Measurements from ENCODE around the gene ATRX.
"Not testable (repeated sequence)": the region's sequence is repeated elsewhere in the genome, so short reads cannot be mapped to it uniquely, and the experiment has no call there.

Gene ATRX

DNA sequence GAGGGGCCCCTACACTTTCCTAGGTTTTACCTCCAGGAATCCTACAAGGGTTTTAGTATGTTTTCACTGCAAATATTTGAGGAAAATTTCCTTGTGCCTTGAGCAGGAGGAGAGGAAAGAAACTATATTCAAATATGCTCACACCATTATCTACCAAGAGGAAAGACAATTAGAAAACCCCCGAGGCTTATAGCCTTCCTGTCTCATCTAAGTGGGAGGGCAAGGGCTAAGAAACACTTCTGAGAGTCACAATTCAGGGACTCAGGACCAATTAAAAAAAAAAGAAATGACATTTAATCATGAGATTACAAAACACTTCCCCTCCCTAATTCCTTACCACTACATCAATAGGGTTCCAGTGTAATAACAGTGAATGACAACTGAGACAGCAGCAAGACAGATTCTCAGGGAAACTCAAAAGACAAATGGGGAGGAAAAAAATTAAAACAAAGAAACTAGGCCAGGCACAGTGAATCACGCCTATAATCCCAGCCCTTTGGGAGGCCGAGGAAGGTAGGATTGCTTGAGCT, 45.6 kb downstream of the ATRX start:
- Histone ChIP-seq H3K9me3 (ENCODE audit: control insufficient read depth, low read length) (no peaks in the 10 kb centered on the region), H3K4me3 (ENCODE audit: insufficient read depth, low read depth, low read length, poor library complexity, severe bottlenecking) (no peak overlapping the region), H3K27me3 (replicated peaks; ENCODE audit: control insufficient read depth, insufficient read depth, low read length, poor library complexity, severe bottlenecking) (no peaks in the 10 kb centered on the region), H3K4me1 (ENCODE audit: control insufficient read depth, insufficient read depth, low read length, poor library complexity, severe bottlenecking) (no peaks in the 10 kb centered on the region), H3K27ac (ENCODE audit: insufficient read depth, low read length, poor library complexity, severe bottlenecking) (no peak overlapping the region), H3K36me3 (ENCODE audit: control insufficient read depth, insufficient read depth, low read length) (no peaks in the 10 kb centered on the region)
- DNase-seq, result no peak

DNA sequence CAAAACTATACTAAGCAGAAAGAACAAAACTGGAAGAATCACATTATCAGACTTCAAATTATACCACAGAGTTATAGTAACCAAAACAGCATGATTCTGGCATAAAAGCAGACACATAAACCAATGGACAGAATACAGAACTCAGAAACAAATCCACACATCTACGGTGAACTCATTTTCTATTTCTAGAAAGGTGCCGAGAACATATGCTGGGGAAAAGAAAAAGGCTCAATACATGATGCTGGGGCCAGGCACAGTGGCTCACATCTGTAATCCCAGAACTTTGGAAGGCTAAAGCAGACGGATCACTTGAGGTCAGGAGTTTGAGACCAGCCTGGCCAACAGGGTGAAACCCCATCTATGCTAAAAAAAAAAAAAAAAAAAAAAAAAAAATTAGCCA, 52.7 kb downstream of the ATRX start:
- DNase-seq, result no peak
- no peak overlapping the region for H3K4me3 ChIP-seq (ENCODE audit: insufficient read depth, low read depth, low read length, poor library complexity, severe bottlenecking)
- H3K9me3 ChIP-seq (ENCODE audit: control insufficient read depth, low read length), result no peaks in the 10 kb centered on the region
- no peak overlapping the region for H3K27ac ChIP-seq (ENCODE audit: insufficient read depth, low read length, poor library complexity, severe bottlenecking)
- no peaks in the 10 kb centered on the region for H3K36me3 ChIP-seq (ENCODE audit: control insufficient read depth, insufficient read depth, low read length)
- no peaks in the 10 kb centered on the region for H3K4me1 ChIP-seq (ENCODE audit: control insufficient read depth, insufficient read depth, low read length, poor library complexity, severe bottlenecking)
- H3K27me3 ChIP-seq (replicated peaks; ENCODE audit: control insufficient read depth, insufficient read depth, low read length, poor library complexity, severe bottlenecking), result no peaks in the 10 kb centered on the region

DNA sequence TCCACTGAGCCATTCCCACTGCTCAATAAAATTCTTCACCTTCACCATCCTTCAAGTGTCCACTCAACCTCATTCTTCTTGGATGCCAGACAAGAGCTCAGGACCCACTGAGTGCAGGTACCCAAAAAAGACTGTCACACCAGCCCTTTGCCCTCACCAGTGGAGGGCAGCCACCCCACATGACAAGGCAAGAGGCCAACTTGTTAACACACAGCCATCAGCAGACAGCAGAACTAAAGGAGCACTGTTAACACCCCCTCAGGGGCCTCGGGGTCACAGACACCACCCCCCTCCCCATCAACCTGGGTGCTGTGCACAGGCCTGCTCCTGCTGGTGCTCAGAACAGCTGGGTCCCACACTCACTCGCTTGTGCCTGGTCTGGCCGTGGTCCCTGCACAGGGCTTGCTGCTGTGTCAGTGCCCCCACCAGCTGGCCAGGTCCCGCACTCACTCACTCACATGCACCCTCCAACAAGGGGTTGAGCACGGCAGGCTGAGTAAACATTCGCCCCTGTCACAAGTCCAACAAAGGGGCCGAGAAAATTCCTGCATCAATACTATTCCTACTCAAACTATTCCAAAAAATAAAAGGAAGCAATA, 54.1 kb downstream of the ATRX start:
- Histone ChIP-seq H3K36me3 (ENCODE audit: control insufficient read depth, insufficient read depth, low read length) (no peaks in the 10 kb centered on the region), H3K9me3 (ENCODE audit: control insufficient read depth, low read length) (no peaks in the 10 kb centered on the region), H3K27me3 (replicated peaks; ENCODE audit: control insufficient read depth, insufficient read depth, low read length, poor library complexity, severe bottlenecking) (no peaks in the 10 kb centered on the region), H3K4me3 (ENCODE audit: insufficient read depth, low read depth, low read length, poor library complexity, severe bottlenecking) (no peak overlapping the region), H3K27ac (ENCODE audit: insufficient read depth, low read length, poor library complexity, severe bottlenecking) (no peak overlapping the region), H3K4me1 (ENCODE audit: control insufficient read depth, insufficient read depth, low read length, poor library complexity, severe bottlenecking) (no peaks in the 10 kb centered on the region)
- DNase-seq, result no peak

DNA sequence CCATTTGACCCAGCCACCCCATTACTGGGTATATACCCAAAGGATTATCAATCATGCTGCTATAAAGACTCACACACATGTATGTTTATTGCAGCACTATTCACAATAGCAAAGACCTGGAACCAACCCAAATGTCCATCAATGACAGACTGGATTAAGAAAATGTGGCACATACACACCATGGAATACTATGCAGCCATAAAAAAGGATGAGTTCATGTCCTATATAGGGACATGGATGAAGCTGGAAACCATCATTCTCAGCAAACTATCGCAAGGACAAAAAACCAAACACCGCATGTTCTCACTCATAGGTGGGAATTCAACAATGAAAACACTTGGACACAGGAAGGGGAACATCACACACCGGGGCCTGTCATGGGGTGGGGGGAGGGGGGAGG, 59.9 kb downstream of the ATRX start:
- H3K36me3 ChIP-seq (ENCODE audit: control insufficient read depth, insufficient read depth, low read length); H3K9me3 ChIP-seq (ENCODE audit: control insufficient read depth, low read length); DNase-seq; H3K27ac ChIP-seq (ENCODE audit: insufficient read depth, low read length, poor library complexity, severe bottlenecking); H3K4me3 ChIP-seq (ENCODE audit: insufficient read depth, low read depth, low read length, poor library complexity, severe bottlenecking); H3K27me3 ChIP-seq (replicated peaks; ENCODE audit: control insufficient read depth, insufficient read depth, low read length, poor library complexity, severe bottlenecking); H3K4me1 ChIP-seq (ENCODE audit: control insufficient read depth, insufficient read depth, low read length, poor library complexity, severe bottlenecking): not testable (repeated sequence)

DNA sequence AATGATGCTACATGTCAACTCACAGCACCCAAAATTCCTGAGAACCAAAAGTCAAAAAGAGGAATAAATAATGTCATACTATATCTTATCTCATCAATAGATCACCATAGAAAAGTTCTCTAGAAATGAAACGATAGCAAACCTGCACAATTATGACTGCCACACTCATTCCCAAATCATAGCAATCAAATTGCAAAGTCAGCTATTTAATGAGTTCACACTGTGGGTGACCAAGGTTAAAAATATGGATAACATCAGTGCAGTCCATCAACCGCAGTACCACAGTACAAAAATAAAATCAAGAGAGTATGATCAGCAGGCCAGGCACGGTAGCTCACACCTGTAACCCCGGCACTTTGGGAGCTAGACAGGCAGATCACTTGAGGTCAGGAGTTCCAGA, 62.3 kb downstream of the ATRX start:
- no peaks in the 10 kb centered on the region for H3K4me1 ChIP-seq (ENCODE audit: control insufficient read depth, insufficient read depth, low read length, poor library complexity, severe bottlenecking)
- no peak overlapping the region for H3K4me3 ChIP-seq (ENCODE audit: insufficient read depth, low read depth, low read length, poor library complexity, severe bottlenecking)
- H3K27ac ChIP-seq (ENCODE audit: insufficient read depth, low read length, poor library complexity, severe bottlenecking), result no peak overlapping the region
- no peaks in the 10 kb centered on the region for H3K9me3 ChIP-seq (ENCODE audit: control insufficient read depth, low read length)
- H3K36me3 ChIP-seq (ENCODE audit: control insufficient read depth, insufficient read depth, low read length), result no peaks in the 10 kb centered on the region
- DNase-seq, result no peak
- no peaks in the 10 kb centered on the region for H3K27me3 ChIP-seq (replicated peaks; ENCODE audit: control insufficient read depth, insufficient read depth, low read length, poor library complexity, severe bottlenecking)

DNA sequence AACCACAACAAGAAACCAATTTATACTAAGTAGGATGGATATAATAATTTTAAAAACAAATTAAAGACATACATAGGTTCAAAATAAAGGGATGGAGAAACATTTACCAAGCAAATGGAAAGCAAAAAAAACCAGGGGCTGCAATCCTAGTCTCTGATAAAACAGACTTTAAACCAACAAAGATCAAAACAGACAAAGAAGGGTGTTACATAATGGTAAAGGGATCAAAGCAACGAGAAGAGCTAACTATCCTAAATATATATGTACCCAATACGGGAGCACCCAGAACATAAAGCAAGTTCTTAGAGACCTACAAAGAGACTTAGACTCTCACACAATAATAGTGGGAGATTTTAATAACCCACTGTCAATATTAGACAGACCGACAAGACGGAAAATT, 66.6 kb downstream of the ATRX start:
- H3K36me3 ChIP-seq (ENCODE audit: control insufficient read depth, insufficient read depth, low read length), result no peaks in the 10 kb centered on the region
- no peak for DNase-seq
- H3K4me3 ChIP-seq (ENCODE audit: insufficient read depth, low read depth, low read length, poor library complexity, severe bottlenecking), result no peak overlapping the region
- no peak overlapping the region for H3K27ac ChIP-seq (ENCODE audit: insufficient read depth, low read length, poor library complexity, severe bottlenecking)
- H3K4me1 ChIP-seq (ENCODE audit: control insufficient read depth, insufficient read depth, low read length, poor library complexity, severe bottlenecking), result no peaks in the 10 kb centered on the region
- H3K9me3 ChIP-seq (ENCODE audit: control insufficient read depth, low read length), result no peaks in the 10 kb centered on the region
- no peaks in the 10 kb centered on the region for H3K27me3 ChIP-seq (replicated peaks; ENCODE audit: control insufficient read depth, insufficient read depth, low read length, poor library complexity, severe bottlenecking)

DNA sequence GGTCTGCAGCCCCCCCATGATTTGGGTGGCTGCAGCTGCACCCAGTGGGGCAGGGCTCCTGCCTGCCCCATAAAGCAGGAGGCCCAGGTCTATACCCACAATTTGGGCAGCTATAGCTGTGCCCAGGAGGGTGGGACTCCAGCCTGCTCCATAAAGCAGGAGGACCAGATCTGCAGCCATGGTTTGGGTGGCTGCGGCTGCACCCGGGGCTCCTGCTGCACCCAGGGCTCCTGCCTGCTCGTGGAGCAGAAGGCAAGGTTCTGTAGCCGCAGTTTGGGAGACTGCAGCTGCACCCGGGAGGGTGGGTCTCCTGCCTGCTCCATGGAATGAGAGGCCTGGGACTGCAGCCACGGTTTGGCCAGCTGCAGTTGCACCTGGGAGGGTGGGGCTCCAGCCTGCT, 81.1 kb downstream of the ATRX start:
- no peak overlapping the region for H3K27ac ChIP-seq (ENCODE audit: insufficient read depth, low read length, poor library complexity, severe bottlenecking)
- no peaks in the 10 kb centered on the region for H3K36me3 ChIP-seq (ENCODE audit: control insufficient read depth, insufficient read depth, low read length)
- no peaks in the 10 kb centered on the region for H3K4me1 ChIP-seq (ENCODE audit: control insufficient read depth, insufficient read depth, low read length, poor library complexity, severe bottlenecking)
- H3K4me3 ChIP-seq (ENCODE audit: insufficient read depth, low read depth, low read length, poor library complexity, severe bottlenecking), result no peak overlapping the region
- DNase-seq, result no peak
- H3K27me3 ChIP-seq (replicated peaks; ENCODE audit: control insufficient read depth, insufficient read depth, low read length, poor library complexity, severe bottlenecking), result no peaks in the 10 kb centered on the region
- no peaks in the 10 kb centered on the region for H3K9me3 ChIP-seq (ENCODE audit: control insufficient read depth, low read length)

DNA sequence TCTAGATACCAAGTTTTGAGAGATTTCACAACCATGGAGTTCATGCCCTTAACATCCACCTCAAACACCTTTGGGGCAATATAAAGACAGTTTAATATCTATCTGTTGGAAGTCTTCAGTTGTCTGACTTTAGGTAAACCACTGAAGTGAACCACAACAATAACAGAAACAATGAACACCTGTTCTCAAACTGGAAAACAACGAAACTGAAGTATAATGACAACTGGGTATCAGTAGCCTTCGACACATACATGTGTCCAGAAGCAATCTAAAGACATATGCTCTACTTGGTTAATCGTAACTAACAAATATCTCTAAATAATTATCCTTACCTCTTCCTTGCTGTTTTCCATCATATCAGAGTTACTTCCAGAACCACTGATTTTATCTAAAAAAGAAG, 87.8 kb downstream of the ATRX start:
- H3K4me1 ChIP-seq (ENCODE audit: control insufficient read depth, insufficient read depth, low read length, poor library complexity, severe bottlenecking), result no peaks in the 10 kb centered on the region
- no peak for DNase-seq
- no peaks in the 10 kb centered on the region for H3K36me3 ChIP-seq (ENCODE audit: control insufficient read depth, insufficient read depth, low read length)
- H3K9me3 ChIP-seq (ENCODE audit: control insufficient read depth, low read length), result no peaks in the 10 kb centered on the region
- no peaks in the 10 kb centered on the region for H3K27me3 ChIP-seq (replicated peaks; ENCODE audit: control insufficient read depth, insufficient read depth, low read length, poor library complexity, severe bottlenecking)
- no peak overlapping the region for H3K27ac ChIP-seq (ENCODE audit: insufficient read depth, low read length, poor library complexity, severe bottlenecking)
- no peak overlapping the region for H3K4me3 ChIP-seq (ENCODE audit: insufficient read depth, low read depth, low read length, poor library complexity, severe bottlenecking)

DNA sequence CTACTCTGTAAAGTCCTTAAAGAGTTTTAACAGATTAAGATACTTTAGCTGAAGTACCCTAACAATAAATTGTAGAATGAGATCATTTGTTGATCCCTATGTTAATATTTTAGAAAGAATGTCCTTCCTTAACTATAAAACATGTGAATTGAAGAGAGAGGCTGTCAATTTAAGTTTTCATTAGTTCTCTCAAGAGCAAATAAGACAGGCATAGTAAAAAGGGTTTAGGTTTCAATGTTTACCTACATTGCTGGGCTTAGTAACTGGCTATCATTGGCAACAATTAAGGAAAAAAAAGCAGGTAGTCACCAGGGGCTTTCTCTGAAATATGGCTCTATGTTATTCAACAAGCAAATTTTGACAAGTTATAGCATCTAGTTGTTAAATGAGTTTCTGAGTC, 91.5 kb downstream of the ATRX start:
- Histone ChIP-seq H3K27ac (ENCODE audit: insufficient read depth, low read length, poor library complexity, severe bottlenecking) (no peak overlapping the region), H3K4me3 (ENCODE audit: insufficient read depth, low read depth, low read length, poor library complexity, severe bottlenecking) (no peak overlapping the region), H3K36me3 (ENCODE audit: control insufficient read depth, insufficient read depth, low read length) (no peaks in the 10 kb centered on the region), H3K4me1 (ENCODE audit: control insufficient read depth, insufficient read depth, low read length, poor library complexity, severe bottlenecking) (no peaks in the 10 kb centered on the region), H3K9me3 (ENCODE audit: control insufficient read depth, low read length) (no peaks in the 10 kb centered on the region), H3K27me3 (replicated peaks; ENCODE audit: control insufficient read depth, insufficient read depth, low read length, poor library complexity, severe bottlenecking) (no peaks in the 10 kb centered on the region)
- no peak for DNase-seq

DNA sequence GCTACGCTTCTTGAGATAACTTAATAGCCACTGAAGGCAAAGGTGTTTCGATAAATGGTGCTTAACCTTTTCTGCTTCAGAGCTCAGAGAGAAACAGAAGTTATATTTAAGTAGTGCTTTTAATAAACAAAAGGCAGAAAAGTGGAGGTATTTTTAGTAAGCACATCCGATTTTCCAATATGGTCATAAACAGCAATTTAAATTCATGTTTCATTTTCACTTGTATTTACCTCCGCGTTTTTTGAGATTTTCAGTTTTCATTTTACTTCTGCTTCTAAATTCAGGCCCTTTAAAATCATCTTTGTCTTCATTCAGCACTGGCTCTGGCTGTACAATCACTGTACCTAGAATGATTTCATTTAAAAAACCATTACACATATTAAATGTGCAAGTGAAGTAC, 92.4 kb downstream of the ATRX start:
- Histone ChIP-seq H3K9me3 (ENCODE audit: control insufficient read depth, low read length) (no peaks in the 10 kb centered on the region), H3K4me1 (ENCODE audit: control insufficient read depth, insufficient read depth, low read length, poor library complexity, severe bottlenecking) (no peaks in the 10 kb centered on the region), H3K36me3 (ENCODE audit: control insufficient read depth, insufficient read depth, low read length) (no peaks in the 10 kb centered on the region), H3K4me3 (ENCODE audit: insufficient read depth, low read depth, low read length, poor library complexity, severe bottlenecking) (no peak overlapping the region), H3K27me3 (replicated peaks; ENCODE audit: control insufficient read depth, insufficient read depth, low read length, poor library complexity, severe bottlenecking) (no peaks in the 10 kb centered on the region), H3K27ac (ENCODE audit: insufficient read depth, low read length, poor library complexity, severe bottlenecking) (no peak overlapping the region)
- DNase-seq, result no peak

All from effector memory CD4-positive, alpha-beta T cell (primary cell).